Tibial artery (tissue), 4 donors: ENCODE results near the gene ARL15.

Experiments used
- DNase-seq, 2 donors: peaks; one replicate each; pipeline ENCODE4 v3.0.0-alpha.2; 2019
- H3K27ac ChIP-seq, 2 donors: fragments of 200-600 bp; sonication (generic) in 1 of 2; 1 replicate in 1 of 2; 2 replicates in 1 of 2; pipeline ENCODE4 v1.5.1; 2018 to 2019; ENCODE audit warnings: mild to moderate bottlenecking in 1 of 2
- H3K27me3 ChIP-seq, 2 donors: fragments of 200-600 bp; sonication (generic) in 1 of 2; one replicate each; pipeline versions ENCODE4 v1.5.1 to v1.6.0; 2016 to 2019
- H3K36me3 ChIP-seq, 3 donors: fragments of 200-600 bp; sonication (generic) in 2 of 3; one replicate each; pipeline ENCODE4 v1.5.1; 2016 to 2019; ENCODE audit warnings: mild to moderate bottlenecking in 2 of 3
- H3K4me1 ChIP-seq, 4 donors: fragments of 200-600 bp; sonication (generic) in 2 of 4; 1 replicate in 3 of 4; 2 replicates in 1 of 4; pipeline ENCODE4 v1.5.1; 2016 to 2019
- H3K4me3 ChIP-seq, 2 donors: fragments of 200-600 bp; sonication (generic) in 1 of 2; 1 replicate in 1 of 2; 2 replicates in 1 of 2; pipeline ENCODE4 v1.5.1; 2018 to 2019; ENCODE audit warnings: mild to moderate bottlenecking in 2 of 2
- H3K9me3 ChIP-seq, 3 donors: fragments of 200-600 bp; sonication (generic) in 1 of 3; one replicate each; pipeline ENCODE4 v1.5.1; 2016 to 2019
- intact Hi-C: fragments of 100-400 bp; cut with DNase I; formaldehyde crosslinking; loops from one replicate; pipeline ENCODE4 v1.15.0; 2023; ENCODE audit warnings: low total_unique reads
- TF ChIP-seq, protein P1 (sequence below), 2 experiments: fragments of 200-600 bp in 1 of 2; fragments of 450-650 bp in 1 of 2; IDR thresholded peaks; one replicate each; pipeline ENCODE4 v1.5.1; 2017 to 2019; ENCODE audit warnings: antibody characterized with exemption in 2 of 2, mild to moderate bottlenecking in 1 of 2, moderate library complexity in 1 of 2

ARL15 gene

DNA sequence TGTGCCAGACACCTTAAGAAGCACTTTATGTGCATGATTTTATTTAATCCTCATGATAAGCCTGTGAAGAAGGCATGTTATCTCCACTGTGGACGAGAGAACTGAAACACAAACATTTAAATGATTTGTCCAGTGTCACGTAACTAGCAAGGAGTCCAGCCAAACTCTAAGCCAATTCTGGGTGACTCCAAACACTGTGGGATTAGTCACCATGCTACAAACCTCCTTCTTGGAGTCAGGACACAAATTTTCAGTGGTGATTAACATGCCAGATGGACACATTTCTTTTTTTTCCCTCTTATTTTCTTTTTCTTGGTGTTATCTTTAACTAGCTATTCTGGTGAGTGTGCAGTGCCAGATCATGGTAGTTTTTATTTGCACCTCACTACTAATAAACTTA, 433.1 kb downstream of the ARL15 start:
- Histone ChIP-seq H3K4me3 (no peak overlapping the region), H3K9me3 (no peaks in the 10 kb centered on the region), H3K4me1 (peaks cover 0 to 7% (median 0%) of the 10 kb centered on the region in 4 donors), H3K36me3 (no peaks in the 10 kb centered on the region), H3K27me3 (no peaks in the 10 kb centered on the region), H3K27ac (no peak overlapping the region)
- intact Hi-C loops, result no loop called here
- TF ChIP-seq, protein P1, sequence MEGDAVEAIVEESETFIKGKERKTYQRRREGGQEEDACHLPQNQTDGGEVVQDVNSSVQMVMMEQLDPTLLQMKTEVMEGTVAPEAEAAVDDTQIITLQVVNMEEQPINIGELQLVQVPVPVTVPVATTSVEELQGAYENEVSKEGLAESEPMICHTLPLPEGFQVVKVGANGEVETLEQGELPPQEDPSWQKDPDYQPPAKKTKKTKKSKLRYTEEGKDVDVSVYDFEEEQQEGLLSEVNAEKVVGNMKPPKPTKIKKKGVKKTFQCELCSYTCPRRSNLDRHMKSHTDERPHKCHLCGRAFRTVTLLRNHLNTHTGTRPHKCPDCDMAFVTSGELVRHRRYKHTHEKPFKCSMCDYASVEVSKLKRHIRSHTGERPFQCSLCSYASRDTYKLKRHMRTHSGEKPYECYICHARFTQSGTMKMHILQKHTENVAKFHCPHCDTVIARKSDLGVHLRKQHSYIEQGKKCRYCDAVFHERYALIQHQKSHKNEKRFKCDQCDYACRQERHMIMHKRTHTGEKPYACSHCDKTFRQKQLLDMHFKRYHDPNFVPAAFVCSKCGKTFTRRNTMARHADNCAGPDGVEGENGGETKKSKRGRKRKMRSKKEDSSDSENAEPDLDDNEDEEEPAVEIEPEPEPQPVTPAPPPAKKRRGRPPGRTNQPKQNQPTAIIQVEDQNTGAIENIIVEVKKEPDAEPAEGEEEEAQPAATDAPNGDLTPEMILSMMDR (IDR thresholded peaks at IDR 0.05), result no peak
- no peak for DNase-seq

GRCh38 chr5:53874409-53874808, 436.0 kb downstream of the ARL15 start:
- Histone ChIP-seq H3K27me3 (no peaks in the 10 kb centered on the region), H3K9me3 (no peaks in the 10 kb centered on the region), H3K36me3 (no peaks in the 10 kb centered on the region), H3K4me3 (no peak overlapping the region), H3K27ac (no peak overlapping the region), H3K4me1 (peaks cover 0 to 7% (median 0%) of the 10 kb centered on the region in 4 donors)
- TF ChIP-seq, protein P1 (IDR thresholded peaks at IDR 0.05), result no peak
- no peak for DNase-seq
- intact Hi-C loops, result no loop called here

GRCh38 chr5:53873235-53873634, 437.1 kb downstream of the ARL15 start:
- DNase-seq, result no peak
- Histone ChIP-seq H3K27me3 (no peaks in the 10 kb centered on the region), H3K27ac (no peak overlapping the region), H3K4me1 (peaks cover 0 to 7% (median 0%) of the 10 kb centered on the region in 4 donors), H3K36me3 (no peaks in the 10 kb centered on the region), H3K4me3 (no peak overlapping the region), H3K9me3 (no peaks in the 10 kb centered on the region)
- TF ChIP-seq, protein P1 (IDR thresholded peaks at IDR 0.05), result no peak
- intact Hi-C loops, result no loop called here

DNA sequence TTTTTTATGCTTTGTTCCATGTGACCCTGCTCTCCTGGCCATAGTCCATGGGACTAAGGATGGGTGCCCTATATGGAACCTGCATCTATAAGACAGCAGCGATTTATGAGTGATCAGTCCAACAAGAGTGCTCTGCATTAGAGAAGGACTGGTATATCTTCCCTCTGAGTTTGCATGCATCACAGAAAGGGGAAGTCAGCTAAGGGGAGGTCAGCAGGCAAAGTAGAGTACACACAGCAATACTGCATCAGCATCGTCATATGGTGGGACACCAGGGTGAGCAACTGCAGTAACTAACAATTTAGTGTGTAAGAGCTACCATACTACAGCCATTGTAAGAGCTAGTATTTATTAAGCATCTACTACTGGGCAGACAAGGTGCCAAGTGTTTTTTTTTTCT, 438.6 kb downstream of the ARL15 start:
- no peak overlapping the region for H3K27ac ChIP-seq
- H3K36me3 ChIP-seq, result no peaks in the 10 kb centered on the region
- DNase-seq, result no peak
- TF ChIP-seq, protein P1 (IDR thresholded peaks at IDR 0.05), result no peak
- no peaks in the 10 kb centered on the region for H3K27me3 ChIP-seq
- H3K9me3 ChIP-seq, result no peaks in the 10 kb centered on the region
- no peak overlapping the region for H3K4me3 ChIP-seq
- intact Hi-C loops, result no loop called here
- peaks cover 0 to under 1% (median 0%) of the 10 kb centered on the region in 4 donors for H3K4me1 ChIP-seq

DNA sequence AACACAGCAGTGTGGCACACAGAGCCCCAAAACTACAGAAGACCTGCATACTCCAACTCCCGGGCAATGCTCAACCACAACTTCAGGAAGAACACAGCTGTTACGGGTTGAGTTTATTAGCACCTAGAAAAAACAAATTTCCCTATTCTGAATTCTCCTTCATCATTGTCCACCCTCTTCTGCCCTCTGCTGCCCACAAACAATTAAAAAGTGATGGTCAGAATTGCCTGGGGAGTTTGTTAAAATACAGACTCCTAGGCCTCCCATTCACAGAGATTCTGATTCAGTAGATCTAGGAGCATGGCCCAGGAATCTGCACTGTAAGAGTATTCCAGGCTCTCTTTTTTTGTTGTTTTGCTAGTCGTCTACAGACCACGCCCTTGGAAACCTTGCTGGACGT, 439.3 kb downstream of the ARL15 start:
- H3K27me3 ChIP-seq, result no peaks in the 10 kb centered on the region
- intact Hi-C loops, result no loop called here
- no peaks in the 10 kb centered on the region for H3K9me3 ChIP-seq
- H3K4me3 ChIP-seq, result no peak overlapping the region
- no peak overlapping the region for H3K27ac ChIP-seq
- DNase-seq, result no peak
- TF ChIP-seq, protein P1 (IDR thresholded peaks at IDR 0.05), result no peak
- H3K36me3 ChIP-seq, result no peaks in the 10 kb centered on the region
- H3K4me1 ChIP-seq, result no peaks in the 10 kb centered on the region
